ENCODE measurements around the gene GHR.

The GHR gene

DNA sequence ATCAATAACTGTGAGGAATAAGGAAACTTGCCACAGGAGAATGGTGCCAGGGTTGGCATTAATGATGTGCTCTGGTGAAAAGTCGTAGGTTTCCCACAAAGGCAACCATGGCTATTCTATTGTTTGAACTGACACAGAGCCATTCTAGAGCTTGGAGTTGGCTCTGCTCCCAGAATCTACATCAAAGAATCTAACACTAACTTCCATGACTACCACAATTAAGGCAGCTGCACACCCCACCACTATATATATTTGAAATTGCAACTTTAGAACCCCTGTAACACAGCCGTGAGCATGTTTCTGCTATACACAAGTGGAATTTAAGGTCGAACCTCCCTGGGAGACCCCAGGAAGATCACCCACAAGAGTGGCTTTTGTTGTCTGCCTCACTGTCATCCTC lies 243.6 kb downstream of the GHR start:
- H4K20me1 ChIP-seq (ENCODE audit: insufficient read depth, low read length), result no peaks in the 10 kb centered on the region
- TF ChIP-seq CTCF (IDR thresholded peaks at IDR 0.05; ENCODE audit: low read length) (no peak), EZH2phosphoT487 (IDR thresholded peaks at IDR 0.05; ENCODE audit: low read length) (no peak), EZH2 (optimal IDR thresholded peaks at IDR 0.05; ENCODE audit: low read depth, low read length) (no peak)
- no peak for DNase-seq
- no peak overlapping the region for H2AFZ ChIP-seq (ENCODE audit: low read length)
- no peaks in the 10 kb centered on the region for H3K9me3 ChIP-seq (replicated peaks; ENCODE audit: insufficient read depth, low read length)
- H3K9me2 ChIP-seq (replicated peaks; ENCODE audit: insufficient read depth, low read length), result no peaks in the 10 kb centered on the region
- H3K9ac ChIP-seq (ENCODE audit: low read length), result no peak overlapping the region
- no peaks in the 10 kb centered on the region for H3K36me3 ChIP-seq (replicated peaks; ENCODE audit: insufficient read depth, low read length)
- no peaks in the 10 kb centered on the region for H3K27me3 ChIP-seq (replicated peaks; ENCODE audit: insufficient read depth, low read length)
- H3K4me3 ChIP-seq (ENCODE audit: low read length), result no peak overlapping the region
- H3K4me1 ChIP-seq (ENCODE audit: low read length), result 0 out of 2 replicates have a peak, but pooled peaks cover 6% of the 10 kb centered on the region
- no peak overlapping the region for H3K4me2 ChIP-seq (ENCODE audit: low read depth, low read length)
- H3K27ac ChIP-seq (ENCODE audit: low read length), result no peak overlapping the region
- no peaks in the 10 kb centered on the region for H3K79me2 ChIP-seq (ENCODE audit: low read length)
- no peaks in the 10 kb centered on the region for H3F3A ChIP-seq (ENCODE audit: insufficient read depth, low read length)

DNA sequence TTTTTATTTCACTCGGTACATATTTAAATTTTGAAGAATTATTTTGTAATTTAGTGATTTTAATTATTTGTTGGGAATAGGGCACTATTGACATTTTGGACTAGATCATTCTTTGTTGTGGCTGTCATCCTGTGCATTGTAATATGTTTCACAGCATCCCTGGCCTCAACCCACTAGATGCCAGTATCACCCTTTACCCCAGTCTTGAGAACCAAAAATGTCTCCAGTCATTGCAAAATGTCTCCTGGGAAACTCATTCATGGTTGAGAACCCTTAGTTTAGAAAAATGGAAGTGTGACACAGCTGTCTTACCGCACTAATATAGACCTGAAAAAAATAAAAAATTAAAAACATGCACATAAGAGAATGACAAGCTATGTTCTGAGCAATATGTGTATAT lies 245.0 kb downstream of the GHR start:
- Histone ChIP-seq H4K20me1 (ENCODE audit: insufficient read depth, low read length) (no peaks in the 10 kb centered on the region), H3K4me2 (ENCODE audit: low read depth, low read length) (no peak overlapping the region), H3K36me3 (replicated peaks; ENCODE audit: insufficient read depth, low read length) (no peaks in the 10 kb centered on the region), H3K9me2 (replicated peaks; ENCODE audit: insufficient read depth, low read length) (no peaks in the 10 kb centered on the region), H3K79me2 (ENCODE audit: low read length) (no peaks in the 10 kb centered on the region), H3K9me3 (replicated peaks; ENCODE audit: insufficient read depth, low read length) (no peaks in the 10 kb centered on the region), H3K4me3 (ENCODE audit: low read length) (no peak overlapping the region), H3K9ac (ENCODE audit: low read length) (no peak overlapping the region), H3K27ac (ENCODE audit: low read length) (no peak overlapping the region), H2AFZ (ENCODE audit: low read length) (no peak overlapping the region), H3K4me1 (ENCODE audit: low read length) (0 out of 2 replicates have a peak, but pooled peaks cover 6% of the 10 kb centered on the region), H3F3A (ENCODE audit: insufficient read depth, low read length) (no peaks in the 10 kb centered on the region), H3K27me3 (replicated peaks; ENCODE audit: insufficient read depth, low read length) (no peaks in the 10 kb centered on the region)
- TF ChIP-seq EZH2 (optimal IDR thresholded peaks at IDR 0.05; ENCODE audit: low read depth, low read length), result no peak
- no peak for TF ChIP-seq EZH2phosphoT487 (IDR thresholded peaks at IDR 0.05; ENCODE audit: low read length)
- TF ChIP-seq CTCF (IDR thresholded peaks at IDR 0.05; ENCODE audit: low read length), result no peak
- DNase-seq, result no peak

DNA sequence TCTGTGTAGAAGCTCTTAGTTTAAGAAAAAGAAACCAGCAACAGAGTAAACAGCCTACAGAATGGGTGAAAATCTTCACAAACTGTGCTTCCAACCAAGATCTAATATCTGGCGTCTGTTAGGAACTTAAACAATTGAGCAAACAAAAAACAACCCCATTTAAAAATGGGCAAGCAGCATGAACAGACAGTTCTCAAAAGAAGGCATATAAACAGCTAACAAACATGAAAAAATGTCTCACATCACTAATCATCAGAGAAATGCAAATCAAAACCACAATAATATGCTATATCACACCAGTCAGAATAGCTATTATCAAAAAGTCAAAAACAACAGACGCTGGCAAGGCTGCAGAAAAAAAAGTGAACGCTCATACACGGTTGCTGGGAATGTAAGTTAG lies 249.7 kb downstream of the GHR start:
- Histone ChIP-seq H4K20me1 (ENCODE audit: insufficient read depth, low read length) (no peaks in the 10 kb centered on the region), H3K9ac (ENCODE audit: low read length) (no peak overlapping the region), H3K4me2 (ENCODE audit: low read depth, low read length) (no peak overlapping the region), H3K27ac (ENCODE audit: low read length) (no peak overlapping the region), H3K36me3 (replicated peaks; ENCODE audit: insufficient read depth, low read length) (no peaks in the 10 kb centered on the region), H3K4me3 (ENCODE audit: low read length) (no peak overlapping the region), H3K9me2 (replicated peaks; ENCODE audit: insufficient read depth, low read length) (no peaks in the 10 kb centered on the region), H3K79me2 (ENCODE audit: low read length) (no peaks in the 10 kb centered on the region), H3F3A (ENCODE audit: insufficient read depth, low read length) (peaks cover 3% of the 10 kb centered on the region; the same call in 1 of the 2 replicates), H3K27me3 (replicated peaks; ENCODE audit: insufficient read depth, low read length) (no peaks in the 10 kb centered on the region), H2AFZ (ENCODE audit: low read length) (no peak overlapping the region), H3K4me1 (ENCODE audit: low read length) (peaks cover 23% of the 10 kb centered on the region), H3K9me3 (replicated peaks; ENCODE audit: insufficient read depth, low read length) (no peaks in the 10 kb centered on the region)
- DNase-seq, result no peak
- TF ChIP-seq EZH2 (optimal IDR thresholded peaks at IDR 0.05; ENCODE audit: low read depth, low read length) (no peak), EZH2phosphoT487 (IDR thresholded peaks at IDR 0.05; ENCODE audit: low read length) (no peak), CTCF (IDR thresholded peaks at IDR 0.05; ENCODE audit: low read length) (no peak)
